Measurements from ENCODE around the gene AMFR.

Gene AMFR

DNA sequence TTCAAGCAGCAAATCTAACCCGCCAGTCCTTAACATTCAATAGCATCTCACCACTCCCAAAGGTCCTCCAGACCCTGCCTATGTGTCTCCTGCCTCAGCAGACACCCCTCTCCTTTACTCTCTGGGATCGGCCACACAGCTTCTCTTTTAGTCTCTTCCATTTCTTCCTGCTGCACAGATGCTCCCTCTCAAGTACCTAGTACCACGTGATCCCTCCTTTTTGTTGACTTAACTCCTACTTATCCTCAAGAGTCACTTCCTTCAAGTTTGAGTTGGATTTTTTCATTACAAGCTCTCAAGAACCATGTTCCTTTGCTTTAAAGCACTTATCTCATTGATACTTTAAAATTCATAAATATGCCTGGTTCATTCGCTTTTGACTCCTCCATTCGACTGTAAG lies 24.9 kb downstream of the AMFR start (continued):
- TF ChIP-seq ZNF670 (tag by site-specific recombination; IDR thresholded peaks at IDR 0.05; ENCODE audit: low read depth), result no peak
- no peak for TF ChIP-seq GLIS1 (tag by site-specific recombination; IDR thresholded peaks at IDR 0.05)
- TF ChIP-seq GLIS2 (tag by site-specific recombination; IDR thresholded peaks at IDR 0.05), result no peak
- TF ChIP-seq, protein P1, sequence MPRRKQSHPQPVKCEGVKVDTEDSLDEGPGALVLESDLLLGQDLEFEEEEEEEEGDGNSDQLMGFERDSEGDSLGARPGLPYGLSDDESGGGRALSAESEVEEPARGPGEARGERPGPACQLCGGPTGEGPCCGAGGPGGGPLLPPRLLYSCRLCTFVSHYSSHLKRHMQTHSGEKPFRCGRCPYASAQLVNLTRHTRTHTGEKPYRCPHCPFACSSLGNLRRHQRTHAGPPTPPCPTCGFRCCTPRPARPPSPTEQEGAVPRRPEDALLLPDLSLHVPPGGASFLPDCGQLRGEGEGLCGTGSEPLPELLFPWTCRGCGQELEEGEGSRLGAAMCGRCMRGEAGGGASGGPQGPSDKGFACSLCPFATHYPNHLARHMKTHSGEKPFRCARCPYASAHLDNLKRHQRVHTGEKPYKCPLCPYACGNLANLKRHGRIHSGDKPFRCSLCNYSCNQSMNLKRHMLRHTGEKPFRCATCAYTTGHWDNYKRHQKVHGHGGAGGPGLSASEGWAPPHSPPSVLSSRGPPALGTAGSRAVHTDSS (tag by site-specific recombination; IDR thresholded peaks at IDR 0.05), result no peak
- TF ChIP-seq, protein P2, sequence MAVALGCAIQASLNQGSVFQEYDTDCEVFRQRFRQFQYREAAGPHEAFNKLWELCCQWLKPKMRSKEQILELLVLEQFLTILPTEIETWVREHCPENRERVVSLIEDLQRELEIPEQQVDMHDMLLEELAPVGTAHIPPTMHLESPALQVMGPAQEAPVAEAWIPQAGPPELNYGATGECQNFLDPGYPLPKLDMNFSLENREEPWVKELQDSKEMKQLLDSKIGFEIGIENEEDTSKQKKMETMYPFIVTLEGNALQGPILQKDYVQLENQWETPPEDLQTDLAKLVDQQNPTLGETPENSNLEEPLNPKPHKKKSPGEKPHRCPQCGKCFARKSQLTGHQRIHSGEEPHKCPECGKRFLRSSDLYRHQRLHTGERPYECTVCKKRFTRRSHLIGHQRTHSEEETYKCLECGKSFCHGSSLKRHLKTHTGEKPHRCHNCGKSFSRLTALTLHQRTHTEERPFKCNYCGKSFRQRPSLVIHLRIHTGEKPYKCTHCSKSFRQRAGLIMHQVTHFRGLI (tag by site-specific recombination; IDR thresholded peaks at IDR 0.05), result no peak
- TF ChIP-seq, protein P3, sequence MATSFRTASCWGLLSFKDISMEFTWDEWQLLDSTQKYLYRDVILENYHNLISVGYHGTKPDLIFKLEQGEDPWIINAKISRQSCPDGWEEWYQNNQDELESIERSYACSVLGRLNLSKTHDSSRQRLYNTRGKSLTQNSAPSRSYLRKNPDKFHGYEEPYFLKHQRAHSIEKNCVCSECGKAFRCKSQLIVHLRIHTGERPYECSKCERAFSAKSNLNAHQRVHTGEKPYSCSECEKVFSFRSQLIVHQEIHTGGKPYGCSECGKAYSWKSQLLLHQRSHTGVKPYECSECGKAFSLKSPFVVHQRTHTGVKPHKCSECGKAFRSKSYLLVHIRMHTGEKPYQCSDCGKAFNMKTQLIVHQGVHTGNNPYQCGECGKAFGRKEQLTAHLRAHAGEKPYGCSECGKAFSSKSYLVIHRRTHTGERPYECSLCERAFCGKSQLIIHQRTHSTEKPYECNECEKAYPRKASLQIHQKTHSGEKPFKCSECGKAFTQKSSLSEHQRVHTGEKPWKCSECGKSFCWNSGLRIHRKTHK (tag by site-specific recombination; IDR thresholded peaks at IDR 0.05), result no peak
- TF ChIP-seq, protein P4, sequence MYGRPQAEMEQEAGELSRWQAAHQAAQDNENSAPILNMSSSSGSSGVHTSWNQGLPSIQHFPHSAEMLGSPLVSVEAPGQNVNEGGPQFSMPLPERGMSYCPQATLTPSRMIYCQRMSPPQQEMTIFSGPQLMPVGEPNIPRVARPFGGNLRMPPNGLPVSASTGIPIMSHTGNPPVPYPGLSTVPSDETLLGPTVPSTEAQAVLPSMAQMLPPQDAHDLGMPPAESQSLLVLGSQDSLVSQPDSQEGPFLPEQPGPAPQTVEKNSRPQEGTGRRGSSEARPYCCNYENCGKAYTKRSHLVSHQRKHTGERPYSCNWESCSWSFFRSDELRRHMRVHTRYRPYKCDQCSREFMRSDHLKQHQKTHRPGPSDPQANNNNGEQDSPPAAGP (tag by site-specific recombination; IDR thresholded peaks at IDR 0.05), result no peak
- TF ChIP-seq, protein P5, sequence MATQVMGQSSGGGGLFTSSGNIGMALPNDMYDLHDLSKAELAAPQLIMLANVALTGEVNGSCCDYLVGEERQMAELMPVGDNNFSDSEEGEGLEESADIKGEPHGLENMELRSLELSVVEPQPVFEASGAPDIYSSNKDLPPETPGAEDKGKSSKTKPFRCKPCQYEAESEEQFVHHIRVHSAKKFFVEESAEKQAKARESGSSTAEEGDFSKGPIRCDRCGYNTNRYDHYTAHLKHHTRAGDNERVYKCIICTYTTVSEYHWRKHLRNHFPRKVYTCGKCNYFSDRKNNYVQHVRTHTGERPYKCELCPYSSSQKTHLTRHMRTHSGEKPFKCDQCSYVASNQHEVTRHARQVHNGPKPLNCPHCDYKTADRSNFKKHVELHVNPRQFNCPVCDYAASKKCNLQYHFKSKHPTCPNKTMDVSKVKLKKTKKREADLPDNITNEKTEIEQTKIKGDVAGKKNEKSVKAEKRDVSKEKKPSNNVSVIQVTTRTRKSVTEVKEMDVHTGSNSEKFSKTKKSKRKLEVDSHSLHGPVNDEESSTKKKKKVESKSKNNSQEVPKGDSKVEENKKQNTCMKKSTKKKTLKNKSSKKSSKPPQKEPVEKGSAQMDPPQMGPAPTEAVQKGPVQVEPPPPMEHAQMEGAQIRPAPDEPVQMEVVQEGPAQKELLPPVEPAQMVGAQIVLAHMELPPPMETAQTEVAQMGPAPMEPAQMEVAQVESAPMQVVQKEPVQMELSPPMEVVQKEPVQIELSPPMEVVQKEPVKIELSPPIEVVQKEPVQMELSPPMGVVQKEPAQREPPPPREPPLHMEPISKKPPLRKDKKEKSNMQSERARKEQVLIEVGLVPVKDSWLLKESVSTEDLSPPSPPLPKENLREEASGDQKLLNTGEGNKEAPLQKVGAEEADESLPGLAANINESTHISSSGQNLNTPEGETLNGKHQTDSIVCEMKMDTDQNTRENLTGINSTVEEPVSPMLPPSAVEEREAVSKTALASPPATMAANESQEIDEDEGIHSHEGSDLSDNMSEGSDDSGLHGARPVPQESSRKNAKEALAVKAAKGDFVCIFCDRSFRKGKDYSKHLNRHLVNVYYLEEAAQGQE (tag by site-specific recombination; IDR thresholded peaks at IDR 0.05), result no peak
- TF ChIP-seq, protein P6, sequence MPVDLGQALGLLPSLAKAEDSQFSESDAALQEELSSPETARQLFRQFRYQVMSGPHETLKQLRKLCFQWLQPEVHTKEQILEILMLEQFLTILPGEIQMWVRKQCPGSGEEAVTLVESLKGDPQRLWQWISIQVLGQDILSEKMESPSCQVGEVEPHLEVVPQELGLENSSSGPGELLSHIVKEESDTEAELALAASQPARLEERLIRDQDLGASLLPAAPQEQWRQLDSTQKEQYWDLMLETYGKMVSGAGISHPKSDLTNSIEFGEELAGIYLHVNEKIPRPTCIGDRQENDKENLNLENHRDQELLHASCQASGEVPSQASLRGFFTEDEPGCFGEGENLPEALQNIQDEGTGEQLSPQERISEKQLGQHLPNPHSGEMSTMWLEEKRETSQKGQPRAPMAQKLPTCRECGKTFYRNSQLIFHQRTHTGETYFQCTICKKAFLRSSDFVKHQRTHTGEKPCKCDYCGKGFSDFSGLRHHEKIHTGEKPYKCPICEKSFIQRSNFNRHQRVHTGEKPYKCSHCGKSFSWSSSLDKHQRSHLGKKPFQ (tag by site-specific recombination; IDR thresholded peaks at IDR 0.05), result no peak
- TF ChIP-seq, protein P7, sequence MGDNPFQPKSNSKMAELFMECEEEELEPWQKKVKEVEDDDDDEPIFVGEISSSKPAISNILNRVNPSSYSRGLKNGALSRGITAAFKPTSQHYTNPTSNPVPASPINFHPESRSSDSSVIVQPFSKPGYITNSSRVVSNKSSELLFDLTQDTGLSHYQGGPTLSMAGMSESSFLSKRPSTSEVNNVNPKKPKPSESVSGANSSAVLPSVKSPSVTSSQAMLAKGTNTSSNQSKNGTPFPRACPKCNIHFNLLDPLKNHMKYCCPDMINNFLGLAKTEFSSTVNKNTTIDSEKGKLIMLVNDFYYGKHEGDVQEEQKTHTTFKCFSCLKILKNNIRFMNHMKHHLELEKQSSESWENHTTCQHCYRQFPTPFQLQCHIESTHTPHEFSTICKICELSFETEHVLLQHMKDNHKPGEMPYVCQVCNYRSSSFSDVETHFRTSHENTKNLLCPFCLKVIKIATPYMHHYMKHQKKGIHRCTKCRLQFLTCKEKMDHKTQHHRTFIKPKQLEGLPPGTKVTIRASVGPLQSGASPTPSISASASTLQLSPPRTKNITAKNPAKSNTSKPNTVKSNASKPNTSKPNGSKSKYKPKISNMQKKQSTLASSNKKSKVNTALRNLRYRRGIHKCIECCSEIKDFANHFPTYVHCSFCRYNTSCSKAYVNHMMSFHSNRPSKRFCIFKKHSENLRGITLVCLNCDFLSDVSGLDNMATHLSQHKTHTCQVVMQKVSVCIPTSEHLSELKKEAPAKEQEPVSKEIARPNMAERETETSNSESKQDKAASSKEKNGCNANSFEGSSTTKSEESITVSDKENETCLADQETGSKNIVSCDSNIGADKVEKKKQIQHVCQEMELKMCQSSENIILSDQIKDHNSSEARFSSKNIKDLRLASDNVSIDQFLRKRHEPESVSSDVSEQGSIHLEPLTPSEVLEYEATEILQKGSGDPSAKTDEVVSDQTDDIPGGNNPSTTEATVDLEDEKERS (tag by site-specific recombination; IDR thresholded peaks at IDR 0.05), result no peak
- TF ChIP-seq, protein P8, sequence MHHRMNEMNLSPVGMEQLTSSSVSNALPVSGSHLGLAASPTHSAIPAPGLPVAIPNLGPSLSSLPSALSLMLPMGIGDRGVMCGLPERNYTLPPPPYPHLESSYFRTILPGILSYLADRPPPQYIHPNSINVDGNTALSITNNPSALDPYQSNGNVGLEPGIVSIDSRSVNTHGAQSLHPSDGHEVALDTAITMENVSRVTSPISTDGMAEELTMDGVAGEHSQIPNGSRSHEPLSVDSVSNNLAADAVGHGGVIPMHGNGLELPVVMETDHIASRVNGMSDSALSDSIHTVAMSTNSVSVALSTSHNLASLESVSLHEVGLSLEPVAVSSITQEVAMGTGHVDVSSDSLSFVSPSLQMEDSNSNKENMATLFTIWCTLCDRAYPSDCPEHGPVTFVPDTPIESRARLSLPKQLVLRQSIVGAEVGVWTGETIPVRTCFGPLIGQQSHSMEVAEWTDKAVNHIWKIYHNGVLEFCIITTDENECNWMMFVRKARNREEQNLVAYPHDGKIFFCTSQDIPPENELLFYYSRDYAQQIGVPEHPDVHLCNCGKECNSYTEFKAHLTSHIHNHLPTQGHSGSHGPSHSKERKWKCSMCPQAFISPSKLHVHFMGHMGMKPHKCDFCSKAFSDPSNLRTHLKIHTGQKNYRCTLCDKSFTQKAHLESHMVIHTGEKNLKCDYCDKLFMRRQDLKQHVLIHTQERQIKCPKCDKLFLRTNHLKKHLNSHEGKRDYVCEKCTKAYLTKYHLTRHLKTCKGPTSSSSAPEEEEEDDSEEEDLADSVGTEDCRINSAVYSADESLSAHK (tag by site-specific recombination; IDR thresholded peaks at IDR 0.05), result no peak
- TF ChIP-seq ZNF155 (tag by site-specific recombination; IDR thresholded peaks at IDR 0.05), result no peak
